DOHH2 (cell line): ENCODE measurements around the gene NPAS3.

Experiments used
- H3F3A ChIP-seq: fragments of 200-600 bp; sonication (generic), shearing (Covaris generic); 2 replicates; pipeline ENCODE4 v1.6.0; 2016; ENCODE audit warnings: antibody characterized with exemption, mild to moderate bottlenecking; ENCODE audit not compliant: control insufficient read depth, insufficient read depth
- H3K27ac ChIP-seq: fragments of 200-600 bp; sonication (generic); 2 replicates; pipeline ENCODE4 v1.5.1; 2014; ENCODE audit warnings: low read depth, mild to moderate bottlenecking, low read length, moderate library complexity
- H3K27me3 ChIP-seq: fragments of 200-600 bp; sonication (generic); 2 replicates; pipeline ENCODE4 v1.6.1; 2014; ENCODE audit warnings: mild to moderate bottlenecking, low read length, mixed read lengths; ENCODE audit not compliant: control insufficient read depth
- H3K36me3 ChIP-seq: fragments of 200-600 bp; sonication (generic); 2 replicates; pipeline ENCODE4 v1.6.1; 2014; ENCODE audit warnings: mild to moderate bottlenecking, low read length, moderate library complexity, mixed read lengths; ENCODE audit not compliant: control insufficient read depth
- H3K4me1 ChIP-seq: fragments of 200-600 bp; sonication (generic); 2 replicates; pipeline ENCODE4 v1.6.1; 2014; ENCODE audit warnings: mild to moderate bottlenecking, low read length, mixed read lengths; ENCODE audit not compliant: control insufficient read depth
- H3K4me2 ChIP-seq: fragments of 200-600 bp; sonication (generic); 2 replicates; pipeline ENCODE4 v1.6.0; 2014; ENCODE audit warnings: mild to moderate bottlenecking, low read length, moderate library complexity
- H3K4me3 ChIP-seq: fragments of 200-600 bp; sonication (generic); 2 replicates; pipeline ENCODE4 v1.5.1; 2014; ENCODE audit warnings: mild to moderate bottlenecking, low read length, mixed read lengths
- H3K79me2 ChIP-seq: fragments of 200-600 bp; sonication (generic); 2 replicates; pipeline ENCODE4 v1.6.1; 2014; ENCODE audit warnings: mild to moderate bottlenecking, low read length, mixed read lengths; ENCODE audit not compliant: control insufficient read depth
- H3K9me2 ChIP-seq: fragments of 200-600 bp; sonication (generic); replicated peaks from 2 replicates; pipeline ENCODE4 v1.6.1; 2014; ENCODE audit warnings: mild to moderate bottlenecking, low read length, mixed read lengths; ENCODE audit not compliant: control insufficient read depth
- H3K9me3 ChIP-seq: fragments of 200-600 bp; sonication (generic); 2 replicates; pipeline ENCODE4 v1.6.1; 2014; ENCODE audit warnings: antibody characterized with exemption, low read length, mixed read lengths; ENCODE audit not compliant: control insufficient read depth, insufficient read depth
- H4K20me1 ChIP-seq: fragments of 200-600 bp; sonication (generic); 2 replicates; pipeline ENCODE4 v1.6.0; 2014; ENCODE audit warnings: low read depth, mild to moderate bottlenecking, antibody characterized with exemption, low read length, moderate library complexity; ENCODE audit not compliant: control insufficient read depth, insufficient read depth
- CTCF ChIP-seq: fragments of 200-600 bp; sonication (generic); IDR thresholded peaks from one replicate; pipeline ENCODE4 v1.5.1; 2014; ENCODE audit warnings: antibody characterized with exemption, mild to moderate bottlenecking, low read depth, low read length; ENCODE audit not compliant: poor library complexity, severe bottlenecking
- EZH2phosphoT487 ChIP-seq: fragments of 200-600 bp; sonication (generic); IDR thresholded peaks from 2 replicates; pipeline ENCODE4 v1.6.1; 2017; ENCODE audit warnings: borderline replicate concordance, mild to moderate bottlenecking, antibody characterized with exemption, low read length, moderate library complexity, mixed read lengths

The NPAS3 gene

GRCh38 chr14:33010495-33010894 lies 71.8 kb downstream of the NPAS3 start:
- Histone ChIP-seq H3K27ac (no peak overlapping the region), H3K4me3 (no peak overlapping the region), H3K27me3 (no peaks in the 10 kb centered on the region), H3F3A (no peaks in the 10 kb centered on the region), H4K20me1 (no peaks in the 10 kb centered on the region), H3K79me2 (no peaks in the 10 kb centered on the region), H3K36me3 (no peaks in the 10 kb centered on the region), H3K9me3 (no peaks in the 10 kb centered on the region; the same call in 1 of the 2 replicates), H3K4me2 (no peak overlapping the region), H3K9me2 (no peaks in the 10 kb centered on the region), H3K4me1 (no peaks in the 10 kb centered on the region)
- no peak for TF ChIP-seq CTCF
- no peak for TF ChIP-seq EZH2phosphoT487

DNA sequence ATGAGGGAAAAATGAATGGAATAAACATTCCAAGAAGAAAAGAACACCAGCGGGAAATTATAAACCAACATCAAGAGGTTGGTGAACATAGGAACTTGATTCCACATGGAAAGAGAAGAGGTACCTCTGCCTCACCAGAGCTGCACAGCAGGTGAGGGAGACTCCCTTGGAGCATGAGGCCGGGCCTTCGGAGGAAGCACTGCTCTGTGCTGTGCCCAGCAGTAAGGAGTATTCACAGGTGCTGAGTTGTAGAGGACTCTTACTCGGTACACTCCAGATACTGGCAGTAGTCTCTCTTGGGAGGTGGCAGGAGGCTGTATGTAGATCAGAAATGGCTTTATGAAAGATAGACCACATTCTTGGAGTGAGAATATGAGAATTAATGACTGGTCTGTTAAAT lies 76.0 kb downstream of the NPAS3 start:
- Histone ChIP-seq H3K79me2 (no peaks in the 10 kb centered on the region), H3K4me2 (no peak overlapping the region), H4K20me1 (no peaks in the 10 kb centered on the region), H3K9me2 (no peaks in the 10 kb centered on the region), H3K27me3 (no peaks in the 10 kb centered on the region), H3K27ac (no peak overlapping the region), H3K9me3 (no peaks in the 10 kb centered on the region), H3F3A (no peaks in the 10 kb centered on the region), H3K36me3 (no peaks in the 10 kb centered on the region), H3K4me3 (no peak overlapping the region), H3K4me1 (no peaks in the 10 kb centered on the region)
- TF ChIP-seq EZH2phosphoT487, result no peak
- TF ChIP-seq CTCF, result no peak

GRCh38 chr14:33016613-33017012 lies 77.9 kb downstream of the NPAS3 start:
- Histone ChIP-seq H3K79me2 (no peaks in the 10 kb centered on the region), H3K4me1 (no peaks in the 10 kb centered on the region), H3K27me3 (no peaks in the 10 kb centered on the region), H3K9me3 (no peaks in the 10 kb centered on the region), H3F3A (no peaks in the 10 kb centered on the region), H3K9me2 (no peaks in the 10 kb centered on the region), H4K20me1 (no peaks in the 10 kb centered on the region), H3K27ac (no peak overlapping the region), H3K4me3 (no peak overlapping the region), H3K4me2 (no peak overlapping the region), H3K36me3 (no peaks in the 10 kb centered on the region)
- TF ChIP-seq EZH2phosphoT487 (no peak), CTCF (no peak)

- no peaks in the 10 kb centered on the region for H3F3A ChIP-seq
- H3K4me2 ChIP-seq, result no peak overlapping the region
- no peak overlapping the region for H3K27ac ChIP-seq
- no peaks in the 10 kb centered on the region for H4K20me1 ChIP-seq
- no peak for TF ChIP-seq EZH2phosphoT487
- no peak for TF ChIP-seq CTCF
- H3K27me3 ChIP-seq, result no peaks in the 10 kb centered on the region
- H3K9me2 ChIP-seq, result no peaks in the 10 kb centered on the region
- no peak overlapping the region for H3K4me3 ChIP-seq
- no peaks in the 10 kb centered on the region for H3K9me3 ChIP-seq
- no peaks in the 10 kb centered on the region for H3K36me3 ChIP-seq
- H3K4me1 ChIP-seq, result no peaks in the 10 kb centered on the region
- H3K79me2 ChIP-seq, result no peaks in the 10 kb centered on the region
Measured at GRCh38 chr14:33017016-33017415, 78.3 kb downstream of the NPAS3 start.
